MM.1S (cell line): ENCODE measurements around the gene ABCC8.

Experiments used
- CTCF ChIP-seq: fragments of 300-600 bp; sonication (generic); IDR thresholded peaks from 2 replicates; pipeline ENCODE4 v1.5.1; 2016; ENCODE audit warnings: antibody characterized with exemption, low read length, mixed read lengths
- EZH2 ChIP-seq: fragments of 300-600 bp; sonication (generic); optimal IDR thresholded peaks from 2 replicates; pipeline ENCODE3; 2017; ENCODE audit warnings: low read depth, mild to moderate bottlenecking, antibody characterized with exemption, low read length, mixed read lengths
- EZH2phosphoT487 ChIP-seq: fragments of 300-600 bp; sonication (generic); IDR thresholded peaks from 2 replicates; pipeline ENCODE4 v1.6.1; 2018; ENCODE audit warnings: antibody characterized with exemption, low read length

GRCh38 chr11:17410606-17411379 is 65.9 kb downstream of the ABCC8 start:
- TF ChIP-seq CTCF (no peak), EZH2 (no peak), EZH2phosphoT487 (no peak)
